DMS53 (cell line): ENCODE measurements around the gene PNPO.

ENCODE experiments used
- DNase-seq: peaks from one replicate; lab custom pipeline; 2025; lab: John Stamatoyannopoulos, UW

Gene PNPO

GRCh38 chr17:47998044-47998443, 56.7 kb downstream of the PNPO start:
- no peak for DNase-seq
